Fibroblast of skin of left quadriceps (primary cell): ENCODE data around the gene STAB1.

Experiments used
- DNase-seq, 2 experiments: peaks; one replicate each; pipeline ENCODE4 v3.0.0-alpha.2; 2013; ENCODE audit warnings: low read depth in 2 of 2

STAB1 gene, protein sequence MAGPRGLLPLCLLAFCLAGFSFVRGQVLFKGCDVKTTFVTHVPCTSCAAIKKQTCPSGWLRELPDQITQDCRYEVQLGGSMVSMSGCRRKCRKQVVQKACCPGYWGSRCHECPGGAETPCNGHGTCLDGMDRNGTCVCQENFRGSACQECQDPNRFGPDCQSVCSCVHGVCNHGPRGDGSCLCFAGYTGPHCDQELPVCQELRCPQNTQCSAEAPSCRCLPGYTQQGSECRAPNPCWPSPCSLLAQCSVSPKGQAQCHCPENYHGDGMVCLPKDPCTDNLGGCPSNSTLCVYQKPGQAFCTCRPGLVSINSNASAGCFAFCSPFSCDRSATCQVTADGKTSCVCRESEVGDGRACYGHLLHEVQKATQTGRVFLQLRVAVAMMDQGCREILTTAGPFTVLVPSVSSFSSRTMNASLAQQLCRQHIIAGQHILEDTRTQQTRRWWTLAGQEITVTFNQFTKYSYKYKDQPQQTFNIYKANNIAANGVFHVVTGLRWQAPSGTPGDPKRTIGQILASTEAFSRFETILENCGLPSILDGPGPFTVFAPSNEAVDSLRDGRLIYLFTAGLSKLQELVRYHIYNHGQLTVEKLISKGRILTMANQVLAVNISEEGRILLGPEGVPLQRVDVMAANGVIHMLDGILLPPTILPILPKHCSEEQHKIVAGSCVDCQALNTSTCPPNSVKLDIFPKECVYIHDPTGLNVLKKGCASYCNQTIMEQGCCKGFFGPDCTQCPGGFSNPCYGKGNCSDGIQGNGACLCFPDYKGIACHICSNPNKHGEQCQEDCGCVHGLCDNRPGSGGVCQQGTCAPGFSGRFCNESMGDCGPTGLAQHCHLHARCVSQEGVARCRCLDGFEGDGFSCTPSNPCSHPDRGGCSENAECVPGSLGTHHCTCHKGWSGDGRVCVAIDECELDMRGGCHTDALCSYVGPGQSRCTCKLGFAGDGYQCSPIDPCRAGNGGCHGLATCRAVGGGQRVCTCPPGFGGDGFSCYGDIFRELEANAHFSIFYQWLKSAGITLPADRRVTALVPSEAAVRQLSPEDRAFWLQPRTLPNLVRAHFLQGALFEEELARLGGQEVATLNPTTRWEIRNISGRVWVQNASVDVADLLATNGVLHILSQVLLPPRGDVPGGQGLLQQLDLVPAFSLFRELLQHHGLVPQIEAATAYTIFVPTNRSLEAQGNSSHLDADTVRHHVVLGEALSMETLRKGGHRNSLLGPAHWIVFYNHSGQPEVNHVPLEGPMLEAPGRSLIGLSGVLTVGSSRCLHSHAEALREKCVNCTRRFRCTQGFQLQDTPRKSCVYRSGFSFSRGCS (N-terminal part only)

DNA sequence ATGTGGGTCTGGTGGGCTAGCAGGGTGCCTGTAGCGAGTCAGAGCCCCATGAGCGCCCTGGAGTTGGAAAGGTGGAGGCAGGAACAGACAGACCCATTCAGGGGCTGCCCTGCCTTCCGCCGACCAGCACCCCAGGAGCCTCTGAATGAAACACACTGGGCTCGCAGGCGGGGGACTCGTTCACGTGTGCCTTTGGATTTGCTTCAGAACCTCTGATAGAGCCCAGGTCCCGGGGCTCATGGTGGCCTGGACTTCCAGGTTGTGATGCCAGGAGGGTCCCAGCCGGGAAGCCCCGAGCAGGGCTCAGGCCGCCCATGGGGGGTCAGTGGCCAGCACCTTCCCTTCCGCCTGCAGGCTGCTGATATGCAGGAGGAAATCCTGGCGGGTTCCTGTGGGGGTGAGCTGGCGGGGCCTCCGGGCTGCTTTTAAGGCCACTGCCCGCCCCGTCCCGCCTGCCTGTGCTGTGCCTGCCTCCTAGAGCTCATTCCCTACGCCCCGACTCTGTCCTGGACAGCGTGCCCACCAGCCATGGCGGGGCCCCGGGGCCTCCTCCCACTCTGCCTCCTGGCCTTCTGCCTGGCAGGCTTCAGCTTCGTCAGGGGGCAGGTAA lies at the start of gene STAB1:
TSS of gene STAB1 (plus strand) at position 453 of the 610 bp plus-strand sequence. CDS start at position 529, 76 bp downstream.
- no peak for DNase-seq

DNA sequence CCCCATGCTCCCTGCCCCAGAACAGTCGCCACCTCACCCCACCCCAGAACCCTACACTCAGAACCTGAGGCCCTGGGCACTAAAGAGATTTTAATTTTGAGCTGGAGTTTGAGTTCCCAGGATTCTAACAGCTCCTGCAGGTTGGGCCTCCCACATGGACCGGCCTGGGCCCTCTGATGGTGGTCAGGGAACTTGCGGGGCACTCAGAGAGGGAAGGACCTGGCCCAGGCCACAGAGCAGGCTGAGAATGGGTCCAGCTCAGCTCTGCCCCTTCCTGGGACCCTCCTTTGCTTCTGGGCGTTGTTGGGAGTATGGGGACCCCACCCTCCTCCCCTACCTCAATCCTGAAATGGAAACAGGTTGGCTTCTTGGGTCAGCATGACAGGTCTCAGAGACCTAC lies 49.1 kb upstream of the STAB1 start:
- DNase-seq: no peak

DNA sequence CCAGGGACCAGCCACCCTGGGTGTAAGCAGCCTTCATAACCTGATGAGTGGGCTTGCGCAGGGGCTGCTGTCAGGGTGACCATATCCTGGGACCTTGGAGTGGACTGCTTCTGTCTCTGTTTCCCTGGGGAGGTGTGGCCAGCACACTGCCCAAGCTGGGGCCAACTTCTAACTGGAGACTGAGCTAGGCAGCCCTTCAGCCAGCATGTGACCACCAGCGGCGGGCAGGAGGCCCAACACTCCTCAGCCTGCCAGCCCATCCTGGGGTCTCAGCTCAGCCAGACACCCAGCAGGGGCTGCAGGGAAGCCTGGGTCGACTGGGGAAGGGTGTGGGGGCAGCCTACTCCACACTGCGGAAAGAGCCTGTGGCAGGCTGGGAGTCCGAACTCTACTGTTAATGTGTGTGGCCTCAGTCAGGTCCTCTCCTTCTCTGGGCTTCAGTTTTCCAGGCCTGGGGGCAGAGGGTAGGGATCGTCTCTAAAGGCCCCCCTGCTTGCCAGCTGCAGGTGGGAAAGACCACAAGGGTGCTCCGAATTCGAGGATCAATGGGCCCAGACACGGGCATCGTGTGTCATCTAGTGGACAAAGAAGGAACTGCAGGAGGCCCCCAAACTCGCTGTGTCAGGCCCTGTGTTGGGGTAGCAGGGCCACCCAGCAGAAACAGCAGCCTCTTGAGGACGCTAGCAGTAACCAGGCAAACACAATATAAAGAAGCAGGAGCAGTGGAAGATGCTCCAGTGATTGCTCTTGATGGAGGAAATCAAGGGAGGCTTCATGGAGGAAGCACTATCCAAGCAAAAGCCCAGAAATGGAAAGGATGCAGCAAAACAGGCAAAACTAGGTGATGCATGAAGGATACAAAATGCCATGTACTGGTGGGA lies 48.3 kb upstream of the STAB1 start:
- DNase-seq: peak in 1 of 2 experiments; percentile 29

DNA sequence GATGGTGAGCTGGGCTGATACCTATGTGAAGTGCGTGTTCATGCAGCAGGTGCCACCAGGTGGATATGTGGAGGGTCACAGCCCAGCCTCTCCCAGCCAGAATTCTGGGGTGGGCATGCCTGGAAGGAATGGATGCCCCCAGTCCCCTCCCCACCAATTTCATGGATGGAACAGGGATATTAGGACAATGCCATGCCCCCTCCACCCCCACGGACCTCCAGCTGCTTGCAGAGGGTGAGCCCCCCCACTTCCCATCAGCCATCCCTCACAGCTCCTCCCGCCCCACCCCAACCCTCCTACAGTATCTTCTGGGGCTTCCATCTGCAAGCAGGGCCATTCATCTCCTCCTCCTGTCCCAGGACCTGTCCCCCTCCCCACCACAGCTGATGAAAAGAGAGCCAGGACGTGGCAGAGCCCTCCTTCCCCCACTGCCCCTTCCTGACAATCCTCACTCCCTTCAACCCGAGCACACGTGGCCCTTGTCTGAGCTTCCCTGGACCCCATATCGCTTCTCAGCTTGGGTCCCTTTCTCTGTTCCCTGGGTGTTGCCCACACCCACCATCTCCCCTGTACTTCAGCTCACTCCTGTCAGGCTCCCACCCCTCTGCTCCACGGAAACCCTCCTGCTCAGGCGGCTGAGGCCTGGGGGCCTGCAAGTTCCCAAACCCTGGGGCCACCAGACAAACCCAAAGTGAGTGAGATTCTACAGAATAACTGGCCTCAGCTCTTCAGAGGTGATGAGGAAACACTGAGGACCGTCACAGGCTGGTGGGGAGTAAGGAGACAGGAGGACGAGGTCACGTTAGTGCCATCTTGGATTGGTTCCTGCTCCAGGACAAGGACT lies 47.4 kb upstream of the STAB1 start:
- DNase-seq: no peak

DNA sequence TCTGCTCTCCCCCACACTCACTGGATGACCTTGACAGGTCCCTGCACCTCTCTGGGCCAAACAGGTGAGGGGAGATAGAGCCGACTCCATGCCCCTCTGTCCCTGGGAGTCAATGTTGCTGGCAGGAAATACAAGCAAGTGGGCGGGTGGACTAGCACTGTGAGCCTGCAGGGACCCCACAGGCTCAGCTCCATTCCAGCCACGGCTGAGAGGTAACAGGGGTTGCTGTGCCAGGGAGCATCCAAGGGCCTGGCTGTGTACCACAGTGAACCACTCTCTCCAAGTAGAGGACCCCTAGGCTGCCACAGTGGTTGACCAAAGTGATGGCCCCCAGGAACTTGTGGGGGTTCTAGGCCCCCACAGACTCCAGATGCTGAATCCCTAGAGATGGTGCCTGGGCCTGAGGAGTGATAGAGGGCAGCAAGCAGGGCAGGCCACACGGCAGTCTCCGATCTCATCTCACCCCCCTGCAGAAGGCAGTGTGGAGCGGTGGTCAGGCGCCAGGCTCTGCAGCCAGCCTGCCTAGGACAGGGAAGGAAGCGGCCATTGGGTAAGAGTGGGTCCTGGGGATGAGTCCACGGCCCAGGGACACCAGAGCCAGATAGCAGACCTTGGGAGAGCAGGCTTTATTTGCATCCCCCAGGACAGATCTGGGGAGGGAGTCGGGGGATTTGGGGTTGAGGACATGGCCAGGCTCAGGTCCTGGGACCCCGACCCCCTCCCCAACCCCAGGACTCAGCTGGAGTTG lies 44.5 kb upstream of the STAB1 start:
- no peak for DNase-seq

DNA sequence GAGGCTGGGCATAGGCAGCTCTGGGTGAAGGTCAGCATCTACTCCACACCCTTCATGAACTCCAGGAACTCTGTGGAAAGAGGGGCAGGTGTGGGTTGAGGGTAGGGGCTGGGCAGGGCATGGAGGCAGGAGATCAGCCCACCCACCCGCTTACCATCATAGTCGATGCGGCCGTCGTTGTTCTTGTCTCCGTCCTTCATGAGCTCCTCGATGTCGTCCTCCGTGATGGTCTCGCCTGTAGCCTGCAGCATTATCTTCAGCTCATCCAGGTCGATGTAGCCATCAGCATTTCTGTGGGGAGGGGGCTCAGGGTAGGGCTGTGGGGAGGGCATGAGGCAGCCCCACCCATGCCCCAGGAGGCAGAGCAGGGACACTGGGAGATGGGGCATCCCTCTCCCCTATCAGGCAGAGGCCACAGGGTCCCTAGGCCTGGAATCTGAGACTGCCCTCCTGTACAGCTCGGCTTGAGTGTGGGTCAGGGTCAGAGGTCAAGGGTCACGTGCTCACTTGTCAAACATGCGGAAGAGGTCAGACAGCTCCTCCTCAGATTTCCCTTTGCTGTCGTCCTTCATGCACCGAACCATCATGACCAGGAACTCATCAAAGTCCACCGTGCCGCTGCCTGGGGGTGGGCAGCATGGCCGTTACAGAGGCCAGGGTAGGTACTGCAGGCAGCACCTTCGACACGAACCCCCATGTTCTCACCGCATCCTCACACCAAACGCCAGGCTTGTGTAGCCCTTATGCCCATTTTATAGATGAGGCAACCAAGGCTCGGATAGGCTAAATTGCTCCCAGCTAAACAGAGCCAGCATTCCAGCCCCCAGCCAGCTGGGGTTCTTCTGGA lies 43.7 kb upstream of the STAB1 start:
- DNase-seq: no peak

DNA sequence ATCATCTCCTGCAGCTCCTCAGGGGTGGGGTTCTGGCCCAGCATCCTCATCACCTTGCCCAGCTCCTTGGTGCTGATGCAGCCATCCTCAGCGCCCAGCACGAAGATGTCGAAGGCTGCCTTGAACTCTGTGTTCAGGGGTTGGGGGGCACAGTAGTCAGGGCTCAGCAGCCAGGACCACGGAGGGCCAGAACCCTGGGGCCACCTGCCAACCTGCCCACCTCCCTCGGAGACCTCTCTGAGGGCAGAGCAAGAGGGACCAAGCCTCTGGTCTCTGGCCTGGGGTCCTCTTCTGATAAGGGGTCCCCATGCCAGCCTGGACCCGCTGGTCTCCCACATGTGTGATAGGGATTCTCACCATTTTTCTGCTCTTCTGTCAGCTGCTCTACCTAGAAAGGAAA lies 43.0 kb upstream of the STAB1 start:
- DNase-seq: no peak

DNA sequence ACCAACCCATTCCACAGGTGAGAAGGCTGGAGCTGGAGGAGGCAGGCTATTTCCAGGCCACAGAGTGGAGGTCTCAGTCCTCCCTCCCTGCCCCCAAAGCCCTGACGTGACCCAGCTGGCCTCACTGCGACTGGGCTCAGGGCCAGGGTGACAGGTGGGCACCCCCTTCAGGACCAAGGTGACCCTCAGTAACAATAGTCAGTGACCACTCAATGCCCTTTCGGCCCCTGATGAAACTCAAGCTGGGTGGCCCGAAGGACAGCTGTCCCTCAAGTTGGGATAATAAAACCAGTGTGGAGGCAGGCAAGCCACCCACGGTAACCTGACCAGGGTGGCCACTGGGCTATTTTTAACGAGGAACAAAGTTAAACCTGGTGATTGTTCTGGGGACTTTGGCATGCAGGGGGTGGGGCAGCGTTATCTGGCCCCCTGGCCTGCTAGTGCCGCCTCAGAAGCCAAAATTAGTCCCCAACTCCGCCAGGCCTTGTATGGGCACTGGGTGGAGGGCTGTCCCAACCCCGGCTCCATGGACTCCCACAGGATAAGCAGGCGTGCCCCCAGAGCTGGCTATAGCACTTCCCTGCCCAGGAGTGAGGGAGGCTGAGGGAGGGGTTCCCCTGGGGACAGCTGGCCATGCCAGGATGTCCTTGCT lies 42.4 kb upstream of the STAB1 start:
- DNase-seq: no peak

DNA sequence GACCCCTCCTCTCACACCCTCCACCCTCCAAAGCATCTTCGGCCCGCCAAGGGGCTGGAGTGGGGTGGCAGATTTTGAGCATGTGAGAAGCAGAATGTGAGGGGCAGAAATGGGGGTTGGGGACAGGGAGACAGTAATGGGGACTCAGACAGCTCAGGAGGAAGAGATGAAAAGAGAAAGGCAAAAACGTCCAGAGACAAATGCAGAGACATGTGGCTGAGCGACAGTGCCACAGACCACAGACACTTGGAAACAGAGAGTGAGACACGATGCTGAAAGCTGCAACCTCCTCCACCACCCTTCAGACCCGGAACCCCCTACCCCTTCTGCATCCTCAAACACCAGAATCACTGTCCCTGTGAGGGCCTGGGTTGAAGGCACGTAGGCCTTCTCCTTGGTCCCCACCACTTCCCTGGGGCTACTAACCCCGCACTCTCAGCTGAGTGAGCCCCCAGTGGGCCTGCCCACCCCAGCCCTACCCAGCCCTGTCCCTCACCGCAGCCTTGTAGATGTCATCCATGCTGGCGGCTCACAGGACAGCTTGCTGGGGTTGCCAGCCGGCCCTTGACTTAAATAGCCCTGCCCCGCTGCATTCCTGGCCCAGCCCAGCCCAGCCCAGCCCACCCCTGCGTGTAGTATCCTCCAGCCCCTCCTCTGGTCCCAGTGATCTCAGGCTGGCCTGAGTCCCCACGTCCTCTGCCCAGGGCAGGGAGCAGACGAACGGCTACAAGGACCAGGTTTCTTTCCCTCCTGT lies 41.5 kb upstream of the STAB1 start, which contains the start of gene TNNC1:
TSS of gene TNNC1 (minus strand) at position 546 of the 754 bp plus-strand sequence. CDS start at position 520, 26 bp downstream.
- DNase-seq: no peak

DNA sequence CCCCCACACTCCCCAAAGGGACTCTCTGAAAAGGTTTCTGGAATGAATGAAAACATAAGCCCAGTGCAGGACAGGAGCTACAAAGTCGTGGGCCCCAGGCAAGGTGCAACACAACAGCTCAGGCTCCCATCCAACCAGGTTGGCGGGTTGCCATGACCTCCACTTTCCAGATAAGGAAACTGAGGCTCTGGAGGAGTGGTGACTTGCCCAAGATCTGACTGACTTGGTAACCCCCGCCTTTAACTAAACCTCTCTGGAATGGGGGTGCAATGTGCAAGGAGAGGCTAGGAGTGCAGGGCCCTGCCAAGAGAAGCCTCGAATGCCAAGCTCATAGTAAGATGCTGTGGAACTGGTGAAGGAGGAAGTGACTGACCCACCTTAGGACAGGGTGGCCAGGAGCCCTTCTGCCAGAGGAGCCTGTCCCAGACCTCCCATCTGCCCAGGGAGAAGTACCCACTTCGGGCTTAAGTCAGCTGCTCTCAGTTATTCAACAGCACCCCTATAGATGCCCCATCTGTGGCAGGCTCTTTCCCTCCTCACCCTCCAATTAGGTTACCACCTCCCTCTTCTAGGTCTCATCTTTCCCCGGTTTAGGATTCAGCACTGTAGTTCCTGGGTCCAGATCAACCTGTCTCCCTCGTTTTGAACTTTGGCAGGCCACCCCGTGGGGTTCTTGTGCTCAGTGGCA lies 40.7 kb upstream of the STAB1 start:
- no peak for DNase-seq

DNA sequence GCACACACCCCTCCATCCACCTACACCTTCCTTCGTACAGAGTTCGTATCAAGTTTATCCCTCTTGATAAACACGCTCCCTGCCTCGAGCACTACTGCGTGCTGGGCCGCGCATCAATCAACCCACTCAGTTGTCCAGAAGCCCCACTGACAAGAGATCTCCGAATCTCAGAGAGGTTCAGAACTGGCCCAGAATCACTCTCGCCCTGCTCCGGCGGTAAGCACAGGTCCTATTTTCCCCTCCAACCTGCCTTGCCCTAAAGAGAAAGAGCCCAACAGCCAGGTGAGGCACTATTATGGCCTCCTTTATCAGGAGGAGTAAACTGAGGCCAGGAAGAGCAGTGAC lies 40.2 kb upstream of the STAB1 start:
- DNase-seq: no peak

DNA sequence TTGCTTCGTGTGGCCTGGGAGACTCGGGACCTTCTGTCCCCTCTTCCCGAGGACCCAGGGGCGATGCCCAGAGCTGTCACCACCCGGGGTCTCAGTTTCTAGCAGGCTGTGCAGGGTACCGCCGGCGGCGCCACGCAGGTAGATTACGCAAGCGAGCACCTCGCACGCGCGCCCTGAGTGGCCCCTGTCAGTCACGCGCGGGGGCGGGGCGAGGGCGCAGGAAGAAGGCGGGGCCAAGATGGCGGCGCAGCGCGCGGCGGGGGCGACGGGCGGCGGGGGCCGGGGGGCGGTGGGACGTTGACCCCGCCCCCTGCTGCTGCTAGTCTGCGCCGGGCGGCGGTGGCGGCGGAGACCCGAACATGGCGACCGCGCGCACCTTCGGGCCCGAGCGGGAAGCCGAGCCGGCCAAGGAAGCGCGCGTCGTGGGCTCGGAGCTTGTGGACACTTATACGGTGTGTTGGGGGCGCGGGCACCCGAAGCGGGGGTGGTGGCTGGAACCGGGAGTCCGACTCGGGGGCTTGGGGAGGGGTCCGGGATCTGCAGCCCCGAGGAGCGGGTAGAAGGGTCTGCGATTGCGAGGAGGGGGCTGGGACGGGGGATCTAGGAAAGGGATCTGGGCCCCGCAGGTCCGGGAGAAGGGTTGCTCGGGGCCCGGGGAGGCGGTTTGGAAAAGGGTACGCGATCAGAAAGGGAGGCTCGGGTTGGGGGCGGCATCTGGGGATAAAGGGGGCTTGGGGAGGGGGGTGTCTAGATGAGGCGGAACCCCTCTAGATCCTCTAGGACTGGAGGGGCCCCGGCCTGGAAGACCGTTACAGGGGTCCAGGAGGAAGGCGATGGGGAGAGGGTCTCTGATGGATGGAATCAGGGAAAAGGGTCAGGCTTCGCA lies 39.6 kb upstream of the STAB1 start, which contains the start of gene NISCH:
TSS of gene NISCH (plus strand) at position 322 of the 886 bp plus-strand sequence. CDS start at position 360, 38 bp downstream.
- peak; percentile 62 to 63 for DNase-seq

DNA sequence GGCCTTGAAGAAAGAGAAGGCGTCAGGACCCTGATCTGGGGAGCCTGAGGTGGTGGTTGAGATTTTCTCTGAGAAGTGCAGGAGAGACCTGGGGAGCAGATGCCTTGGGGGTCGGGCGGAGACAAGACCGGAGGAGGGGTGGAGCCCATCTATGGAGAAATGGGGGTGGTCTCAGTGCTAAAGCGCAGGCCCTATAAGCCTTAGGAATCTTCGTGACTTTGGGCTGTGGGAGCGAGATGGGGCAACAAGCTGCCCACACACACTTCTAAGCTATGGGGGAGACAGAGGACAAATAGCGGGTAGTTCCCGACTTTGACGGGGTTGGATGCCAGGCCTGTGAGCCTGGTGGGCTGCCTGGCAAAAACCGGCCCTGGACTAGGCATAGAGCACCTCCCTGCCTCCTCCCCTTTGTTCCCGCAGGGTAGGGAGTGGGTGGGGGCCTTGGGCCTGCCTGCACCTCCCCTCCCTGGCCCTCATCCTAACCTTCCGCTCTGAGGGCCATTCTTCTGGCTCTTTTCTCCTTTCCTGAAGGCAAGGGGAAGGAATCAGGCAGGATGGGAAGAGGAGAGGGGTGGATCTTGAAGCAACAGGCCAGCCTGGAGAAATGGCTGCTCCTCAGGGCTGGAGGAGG lies 38.9 kb upstream of the STAB1 start:
- no peak for DNase-seq

DNA sequence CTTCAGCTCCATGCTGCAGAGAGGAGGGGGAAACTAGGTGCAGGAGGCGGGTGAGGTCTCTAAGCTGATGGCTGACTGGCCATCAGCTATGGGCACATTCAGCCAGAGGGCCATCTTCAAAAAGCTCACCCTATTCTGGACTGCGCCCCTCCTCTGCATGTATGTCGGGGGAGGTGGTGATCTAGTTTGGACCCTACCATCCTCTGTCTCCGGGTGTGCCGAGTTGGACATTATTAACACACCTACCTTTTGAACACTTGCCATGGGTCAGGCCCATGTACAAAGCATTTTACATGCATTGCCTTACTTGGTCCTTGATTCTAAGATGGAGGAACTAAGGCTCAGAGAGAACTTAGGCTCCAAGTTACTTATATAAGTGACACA lies 38.3 kb upstream of the STAB1 start:
- no peak for DNase-seq
